Measurements from ENCODE around the gene CPT1C.
A peak's percentile ranks its signal among the peaks of the same experiment; 100 is the strongest.
"Not testable (repeated sequence)": the region's sequence is repeated elsewhere in the genome, so short reads cannot be mapped to it uniquely, and the experiment has no call there.

Gene CPT1C

DNA sequence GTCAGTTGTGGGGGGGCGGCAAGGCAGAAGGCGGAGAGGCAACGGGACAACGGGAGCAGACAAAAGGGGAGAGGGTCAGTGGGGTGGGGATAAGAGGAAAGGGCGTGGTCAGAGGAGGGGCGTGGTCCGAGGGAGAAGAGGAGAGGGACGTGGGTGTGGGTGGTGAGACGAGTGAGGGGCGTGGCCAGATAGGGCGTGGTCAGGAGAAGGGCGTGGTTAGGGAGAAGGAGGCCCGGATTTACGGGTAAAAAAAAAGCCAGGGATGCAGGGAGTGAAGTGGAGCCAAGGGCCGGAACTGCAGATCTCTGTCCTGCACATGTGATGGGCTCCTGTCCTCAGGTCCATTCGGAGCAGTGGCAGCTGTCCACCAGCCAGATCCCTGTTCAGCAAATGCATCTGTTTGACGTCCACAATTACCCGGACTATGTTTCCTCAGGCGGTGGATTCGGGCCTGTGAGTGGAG lies 21.5 kb downstream of the CPT1C start:
- no peak for DNase-seq

DNA sequence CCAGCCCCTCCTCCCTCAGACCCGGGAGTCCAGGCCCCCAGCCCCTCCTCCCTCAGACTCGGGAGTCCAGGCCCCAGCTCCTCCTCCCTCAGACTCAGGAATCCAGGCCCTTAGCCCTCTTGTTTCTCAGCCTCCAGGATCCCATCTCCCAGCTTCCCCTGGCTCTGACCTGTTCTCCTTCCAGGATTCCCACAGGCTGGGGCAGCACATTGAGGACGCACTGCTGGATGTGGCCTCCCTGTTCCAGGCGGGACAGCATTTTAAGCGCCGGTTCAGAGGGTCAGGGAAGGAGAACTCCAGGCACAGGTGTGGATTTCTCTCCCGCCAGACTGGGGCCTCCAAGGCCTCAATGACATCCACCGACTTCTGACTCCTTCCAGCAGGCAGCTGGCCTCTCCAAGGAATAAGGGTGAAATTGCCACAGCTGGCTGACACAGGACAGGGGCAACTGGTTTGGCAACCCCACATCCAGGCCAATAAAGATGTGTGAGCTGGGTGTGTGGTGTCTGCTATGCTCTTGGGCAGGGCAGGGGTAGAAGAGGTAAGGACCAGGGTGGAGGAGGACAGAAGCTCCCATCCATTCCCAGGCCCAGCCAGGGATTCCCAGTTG lies 22.4 kb downstream of the CPT1C start:
- DNase-seq, result no peak

DNA sequence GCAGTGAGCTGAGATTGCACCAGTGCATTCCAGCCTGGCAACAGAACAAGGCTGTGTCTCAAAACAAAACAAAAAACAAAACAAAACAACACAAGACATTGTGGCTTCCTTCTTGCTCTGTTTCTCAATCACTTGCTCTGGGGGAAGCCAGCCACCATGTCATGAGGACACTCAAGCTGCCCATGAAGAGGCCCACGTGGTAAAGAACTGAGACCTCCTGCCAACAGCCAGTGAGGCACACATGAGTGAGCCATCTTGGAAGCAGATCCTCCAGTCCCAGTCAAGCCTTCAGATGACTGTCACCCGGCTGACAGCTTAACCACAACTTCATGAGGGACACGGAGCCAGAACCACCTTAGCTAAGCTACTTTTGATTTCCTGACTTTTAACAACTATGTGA lies 25.2 kb downstream of the CPT1C start:
- no peak for DNase-seq

DNA sequence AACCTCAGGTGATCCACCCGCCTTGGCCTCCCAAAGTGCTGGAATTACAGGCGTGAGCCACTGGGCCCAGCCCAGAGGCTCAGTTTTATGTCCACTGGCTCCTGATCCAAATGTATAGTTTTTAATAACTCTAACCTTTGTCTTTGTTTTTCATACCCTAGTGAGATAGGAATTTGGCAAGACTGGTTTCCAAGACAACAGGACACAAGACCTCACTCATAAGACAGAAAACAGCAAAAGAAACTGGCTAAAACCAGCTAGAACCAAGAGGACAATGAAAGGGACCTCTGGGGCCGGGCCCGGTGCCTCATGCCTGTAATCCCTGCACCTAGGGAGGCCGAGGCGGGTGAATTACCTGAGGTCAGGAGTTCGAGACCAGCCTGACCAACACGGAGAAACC lies 27.6 kb downstream of the CPT1C start:
- DNase-seq, result no peak

DNA sequence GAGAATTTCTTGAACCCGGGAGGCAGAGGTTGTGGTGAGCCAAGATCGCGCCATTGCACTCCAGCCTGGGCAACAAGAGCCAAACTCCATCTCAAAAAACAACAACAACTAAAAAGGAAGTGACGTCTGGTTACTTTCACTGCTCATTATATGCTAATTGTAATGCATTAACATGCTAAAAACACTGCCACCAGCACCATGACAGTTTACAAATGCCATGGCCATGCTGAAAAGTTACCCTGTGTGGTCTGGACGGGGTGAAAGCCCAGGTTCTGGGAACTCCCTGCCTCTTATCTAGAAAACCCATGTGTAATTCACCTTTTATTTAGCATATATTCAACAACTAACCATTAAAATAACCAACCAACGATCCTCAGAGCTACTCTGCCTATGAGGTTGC lies 28.1 kb downstream of the CPT1C start:
- DNase-seq, result no peak

DNA sequence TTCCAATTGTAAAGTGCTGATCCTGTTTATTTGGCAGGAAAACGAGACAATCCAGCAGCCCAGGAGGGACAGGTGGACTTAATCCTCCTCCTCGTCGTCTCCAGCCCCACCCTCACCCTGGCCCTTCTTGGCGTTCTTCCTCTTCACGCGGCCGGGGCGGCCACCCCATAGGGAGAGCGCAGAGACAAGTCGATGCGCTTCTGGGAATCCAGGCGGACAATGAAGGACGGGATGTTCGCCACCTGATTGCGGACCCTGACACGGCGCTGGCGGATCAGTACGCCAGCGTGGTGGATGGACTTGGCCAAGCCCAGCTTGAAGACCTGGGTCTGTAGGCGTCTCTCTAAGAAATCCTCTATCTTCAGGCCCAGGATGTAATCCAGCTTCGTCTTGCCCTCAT lies 28.5 kb downstream of the CPT1C start:
- not testable (repeated sequence) for DNase-seq

DNA sequence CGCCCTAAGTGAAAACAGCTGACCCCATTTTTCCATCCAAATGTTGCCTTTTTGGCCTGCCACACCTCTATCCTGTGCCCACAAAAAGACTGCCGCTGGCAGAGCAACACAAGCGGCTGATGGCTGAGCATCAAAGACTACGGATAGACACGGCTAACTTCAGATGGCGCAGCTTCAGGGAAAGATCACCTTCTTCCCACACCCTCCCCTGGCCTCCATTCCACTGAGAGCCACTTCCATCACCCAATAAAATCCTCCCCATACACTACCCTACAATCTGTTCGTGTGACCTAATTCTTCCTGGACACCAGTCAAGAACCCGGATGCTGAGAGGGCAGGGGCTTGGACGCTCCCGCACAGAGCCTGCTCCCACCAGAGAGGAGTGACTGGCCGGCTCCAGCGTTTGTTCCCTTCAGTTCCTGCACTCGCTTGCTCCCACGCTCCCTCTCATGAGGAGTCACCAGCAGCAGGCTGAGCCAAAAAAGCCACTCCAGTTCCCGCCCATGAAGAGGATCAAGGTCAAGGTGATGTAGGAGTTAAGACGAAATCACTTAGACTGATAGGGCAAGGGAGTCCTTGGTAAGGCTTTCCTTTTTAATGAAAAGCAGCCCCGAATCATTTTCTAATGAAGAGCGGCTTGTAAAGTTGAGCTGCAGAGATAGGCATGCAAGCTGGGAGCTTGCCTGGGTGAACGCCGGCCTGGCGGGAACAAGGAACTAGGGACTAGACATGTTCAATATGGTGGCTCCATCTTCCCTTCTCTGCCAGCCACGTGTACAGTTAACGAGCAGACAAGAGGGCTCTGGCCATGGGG lies 36.5 kb downstream of the CPT1C start:
- no peak for DNase-seq

DNA sequence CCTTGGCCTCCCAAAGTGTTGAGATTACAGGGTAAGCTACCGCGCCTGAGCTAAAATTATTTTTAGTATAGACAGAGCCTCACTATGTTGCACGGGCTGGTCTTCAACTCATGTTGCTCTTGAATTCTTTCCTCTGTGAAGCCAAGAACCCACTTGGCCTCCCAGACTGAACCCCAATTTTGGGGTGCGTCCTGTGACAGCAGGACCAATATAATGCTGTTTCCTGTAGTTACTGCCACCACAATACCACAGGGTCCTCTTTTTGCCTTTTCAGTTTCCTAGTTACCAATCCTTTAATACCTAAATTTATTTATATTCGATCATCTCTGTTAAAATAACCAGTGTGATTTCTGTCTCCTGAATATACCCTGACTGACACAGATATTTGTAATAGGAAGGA lies 39.2 kb downstream of the CPT1C start:
- no peak for DNase-seq

DNA sequence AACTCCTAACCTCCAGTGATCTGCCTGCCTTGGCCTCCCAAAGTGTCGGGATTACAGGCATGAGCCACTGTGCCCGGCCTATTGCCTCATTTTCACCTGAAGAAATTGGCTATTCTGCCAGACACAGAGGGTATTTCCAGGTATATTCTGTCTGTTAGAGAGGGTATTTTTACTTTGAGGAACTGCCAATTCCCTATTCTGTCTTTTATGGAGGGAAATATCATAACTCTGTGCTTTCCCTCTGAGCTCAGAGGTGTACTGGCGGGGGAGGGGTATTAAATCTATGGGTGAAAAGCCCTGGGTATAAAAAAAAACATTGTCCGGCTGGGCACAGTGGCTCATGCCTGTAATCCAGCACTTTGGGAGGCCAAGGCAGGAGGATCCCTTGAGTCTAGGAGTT lies 47.4 kb downstream of the CPT1C start:
- no peak for DNase-seq

DNA sequence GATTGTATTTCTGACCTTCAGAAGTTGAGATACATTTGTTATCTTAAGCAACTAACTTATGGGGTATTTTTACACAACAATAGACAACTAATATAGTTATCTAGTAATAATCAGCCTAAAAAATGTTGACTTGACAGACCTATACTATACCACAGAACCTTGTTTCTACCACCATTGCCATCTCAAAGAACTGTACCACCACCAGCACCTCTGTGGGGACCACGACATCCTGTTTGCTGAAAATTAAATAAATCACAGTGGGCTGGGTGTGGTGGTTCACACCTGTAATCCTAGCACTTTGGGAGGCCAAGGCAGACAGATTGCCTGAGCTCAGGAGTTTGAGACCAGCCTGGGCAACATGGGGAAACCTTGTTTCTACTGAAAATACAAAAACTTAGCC lies 48.2 kb downstream of the CPT1C start:
- DNase-seq, result no peak

DNA sequence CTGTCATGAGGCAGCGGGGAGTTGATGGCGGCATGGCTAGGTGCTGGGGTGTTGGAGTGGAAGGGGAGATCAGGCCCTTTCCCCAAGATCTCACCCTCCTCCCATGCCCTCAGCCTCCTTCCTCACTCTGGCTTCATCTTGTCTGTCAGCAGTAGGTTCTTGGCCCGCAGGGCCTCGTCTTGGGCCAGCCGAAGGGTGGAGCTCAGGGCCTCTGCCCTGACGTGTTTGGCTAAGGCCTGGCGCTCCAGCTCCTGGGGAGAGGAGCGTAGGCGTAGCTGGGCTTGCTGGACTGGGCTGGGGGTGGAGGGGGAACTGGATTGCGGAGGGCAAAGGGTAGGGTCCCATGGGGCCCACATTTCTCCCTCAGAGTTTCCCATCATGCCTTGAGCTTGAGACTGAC lies 49.0 kb downstream of the CPT1C start:
- DNase-seq, result no peak

DNA sequence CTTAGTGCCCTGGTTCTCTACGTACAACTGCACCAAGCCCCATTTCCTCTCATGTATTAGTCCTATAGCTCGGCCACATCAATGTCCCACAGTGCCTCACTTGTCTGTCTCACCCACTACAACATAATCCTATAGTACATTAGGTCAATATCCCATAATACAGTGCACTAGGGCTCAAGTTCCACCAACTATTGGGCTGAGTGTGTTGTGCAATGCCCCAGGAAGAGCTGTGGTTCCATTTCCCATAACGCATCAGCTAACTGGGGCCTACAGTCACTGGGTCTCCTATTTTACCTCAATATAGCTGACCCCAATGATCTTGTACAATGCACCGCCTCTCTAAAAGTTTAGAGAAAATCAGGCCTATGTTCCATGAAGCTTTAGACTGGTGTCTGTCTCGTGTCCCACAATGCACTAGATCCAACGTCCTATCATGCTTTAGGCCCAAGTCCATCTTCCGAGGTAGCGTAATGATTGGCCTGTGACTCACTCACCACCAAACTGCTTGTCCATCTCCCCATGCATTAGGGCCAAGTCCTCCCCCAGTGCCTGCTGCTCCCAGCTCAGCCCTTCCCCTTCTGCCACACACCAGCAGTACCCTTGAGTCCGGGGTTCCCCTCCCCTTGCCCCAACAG lies 50.4 kb downstream of the CPT1C start:
- DNase-seq, result peak; percentile 2

DNA sequence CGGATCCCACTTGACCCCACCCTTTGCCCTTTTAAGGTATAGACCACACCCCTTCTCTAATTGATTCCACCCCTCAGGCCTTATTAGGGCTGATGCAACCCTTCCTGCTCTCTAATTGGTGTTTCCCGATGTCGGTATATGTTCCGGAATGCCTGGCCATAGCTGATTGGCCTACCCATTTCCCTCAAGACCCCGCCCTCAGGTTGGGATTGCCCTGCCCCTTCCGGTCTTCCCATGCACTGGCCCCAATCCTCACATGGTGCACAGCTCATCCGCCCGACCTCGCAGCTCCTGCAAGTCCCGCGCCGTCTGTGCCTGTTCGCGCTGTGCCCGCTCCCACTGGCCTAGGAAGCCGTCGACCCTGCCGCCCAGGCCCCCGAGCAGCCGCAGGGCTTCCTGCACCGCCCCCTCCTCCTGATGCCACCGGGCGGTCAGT lies 54.0 kb downstream of the CPT1C start:
- no peak for DNase-seq

DNA sequence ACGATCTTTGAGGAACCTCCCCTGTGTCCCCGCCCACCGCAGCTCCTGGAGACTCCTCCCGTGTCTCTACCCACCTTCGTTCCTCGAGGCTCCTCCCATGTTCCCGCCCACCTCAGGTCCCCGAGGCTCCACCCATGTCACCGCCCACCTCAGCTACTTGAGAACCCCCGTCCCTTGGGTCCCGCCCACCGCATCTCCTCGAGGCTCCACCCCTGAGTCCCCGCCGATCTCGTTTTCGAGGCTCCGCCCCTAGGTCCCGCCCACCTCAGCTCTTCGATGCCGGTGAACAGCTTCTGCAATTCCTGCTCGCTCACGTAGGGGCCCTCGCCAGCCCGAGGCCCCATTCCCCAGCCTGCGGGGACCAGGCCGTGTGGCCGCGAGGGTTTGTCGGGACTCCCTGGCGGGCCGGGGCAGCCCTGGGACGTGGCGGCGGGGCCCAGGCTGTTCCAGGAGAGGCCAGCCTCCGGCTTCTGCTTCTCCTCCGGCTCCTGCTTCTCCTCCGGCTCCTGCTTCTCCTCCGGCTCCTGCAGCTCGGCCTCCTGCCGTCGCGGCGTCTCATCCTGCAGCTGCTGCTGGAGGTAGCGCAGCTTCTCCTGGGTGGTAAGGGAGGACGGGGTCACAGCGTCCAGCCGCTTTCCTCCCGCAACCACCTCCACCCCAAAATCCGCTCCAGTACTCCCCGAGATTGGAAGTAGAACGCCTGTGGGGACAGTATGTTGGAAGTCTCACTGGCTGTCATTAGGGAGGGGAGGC lies 55.5 kb downstream of the CPT1C start:
- no peak for DNase-seq

DNA sequence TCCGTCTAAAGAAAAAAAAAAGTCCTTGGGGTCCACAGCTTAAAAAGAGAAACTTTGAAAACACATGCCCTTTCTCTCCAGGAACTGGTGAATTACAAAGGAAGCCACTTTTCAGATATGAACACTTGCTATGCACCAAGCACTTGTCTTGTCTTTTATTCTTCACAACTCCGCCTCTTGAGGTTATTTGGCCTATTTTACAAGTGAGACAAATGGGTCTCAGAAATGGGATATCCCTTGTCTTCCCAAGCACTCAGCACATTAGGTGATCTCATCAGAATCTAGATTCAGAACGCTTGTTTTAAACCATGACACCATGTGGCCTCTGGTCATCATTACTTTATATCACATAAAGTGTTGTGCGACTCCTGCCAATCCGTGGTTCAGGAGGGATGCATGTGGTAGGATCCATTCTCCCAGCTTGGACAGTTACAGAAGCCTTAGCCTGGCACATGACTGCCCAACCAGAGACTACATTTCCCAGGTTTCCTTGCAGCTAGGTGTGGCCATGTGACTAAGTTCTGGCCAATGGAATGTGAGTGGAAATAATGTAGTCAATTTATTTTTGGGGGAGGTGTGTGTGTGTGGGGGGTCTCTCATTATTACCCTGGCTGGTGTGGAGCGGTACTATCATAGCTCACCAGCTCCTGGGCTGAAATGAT lies 58.3 kb downstream of the CPT1C start:
- no peak for DNase-seq

DNA sequence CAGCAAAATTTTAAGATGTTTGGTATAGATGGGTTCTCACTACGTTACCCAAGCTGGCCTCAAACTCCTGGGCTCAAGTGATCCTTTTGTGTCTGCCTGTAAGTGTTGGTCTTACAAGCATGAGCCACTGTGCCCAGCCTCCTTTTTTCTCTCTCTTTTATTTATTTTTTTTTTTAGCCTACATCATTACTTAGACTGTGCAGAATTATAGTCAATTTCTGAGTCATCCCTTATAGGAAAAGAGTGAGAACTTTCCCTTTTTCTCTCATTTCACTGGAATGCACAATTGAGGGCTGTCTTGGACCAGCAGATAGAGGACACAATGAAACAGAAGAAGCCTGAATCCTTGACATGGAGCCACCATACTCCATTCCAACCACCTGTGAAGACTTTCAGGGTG lies 58.9 kb downstream of the CPT1C start:
- DNase-seq, result no peak

DNA sequence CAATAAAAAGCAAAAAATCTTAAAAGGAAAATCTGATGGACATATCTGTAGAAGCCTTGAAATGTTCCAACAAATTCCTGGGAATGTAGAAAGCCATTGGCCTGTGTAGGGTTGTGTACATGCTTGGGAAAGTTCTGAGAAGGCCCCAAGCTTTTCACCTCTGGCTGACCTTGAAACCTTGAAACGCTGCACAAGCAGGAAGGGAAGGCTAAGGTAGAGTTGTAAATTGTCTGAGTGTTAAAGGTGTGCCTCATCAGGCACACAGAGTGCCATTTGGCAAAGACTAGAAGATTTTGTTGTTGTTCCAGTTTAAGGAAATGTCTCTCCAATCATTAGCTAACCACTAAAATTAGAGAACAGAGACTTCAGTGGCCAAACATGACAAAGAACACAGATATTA lies 61.8 kb downstream of the CPT1C start:
- DNase-seq, result no peak

DNA sequence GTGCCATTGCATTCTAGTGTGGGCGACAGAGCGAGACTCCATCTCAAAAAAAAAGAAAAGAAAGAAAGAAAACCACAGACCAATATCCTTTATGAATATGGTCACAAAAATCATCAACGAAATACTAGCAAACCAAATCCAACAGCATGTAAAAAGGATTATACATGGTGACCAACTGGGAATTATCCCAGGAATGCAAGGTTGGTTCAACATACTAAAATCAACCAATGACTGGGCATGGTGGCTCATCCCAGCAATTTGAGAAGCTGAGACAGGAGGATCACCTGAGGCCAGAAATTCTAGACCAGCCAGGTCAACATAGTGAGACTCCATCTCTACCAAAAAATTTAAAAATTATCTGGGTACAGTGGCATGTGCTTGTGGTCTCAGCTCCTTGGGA lies 65.0 kb downstream of the CPT1C start:
- no peak for DNase-seq

DNA sequence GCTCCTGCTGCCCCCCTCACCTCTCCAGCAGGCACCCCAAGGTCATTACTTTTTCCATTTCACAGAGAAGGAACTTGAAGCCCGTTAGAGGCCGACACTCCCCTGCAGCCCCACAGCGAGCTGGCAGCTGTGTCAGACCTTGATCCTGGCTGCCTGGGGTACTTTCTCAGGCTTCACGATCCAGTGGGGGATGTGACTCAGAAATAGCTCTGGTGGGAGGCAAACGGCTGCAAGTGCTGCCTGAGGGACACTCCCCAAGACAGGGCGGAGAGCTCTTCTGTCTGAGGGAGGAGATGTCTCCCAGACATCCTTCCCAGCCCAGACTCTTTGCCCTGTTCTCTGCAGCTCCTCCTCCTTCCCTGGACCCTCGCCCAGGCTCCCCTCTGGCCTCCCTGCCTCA lies 67.4 kb downstream of the CPT1C start:
- DNase-seq, result no peak

DNA sequence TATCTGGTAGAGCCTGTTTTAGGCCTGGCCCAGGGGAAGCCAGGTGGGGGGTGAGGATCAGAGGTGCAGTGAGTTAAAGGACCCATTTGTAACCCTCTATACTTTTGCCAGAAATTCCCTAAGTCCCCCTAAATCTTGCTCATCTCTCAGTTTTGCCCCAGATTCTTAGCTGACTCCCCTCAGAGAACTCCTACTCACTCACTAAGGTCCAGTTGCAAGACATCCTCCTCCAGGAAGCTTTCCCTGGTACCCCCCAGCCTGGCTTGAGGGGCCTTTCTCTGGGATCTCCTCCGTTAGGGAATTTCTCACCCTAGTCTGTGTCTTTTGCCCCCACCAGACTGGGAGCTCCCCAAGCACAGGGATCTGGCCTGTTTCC lies 70.3 kb downstream of the CPT1C start:
- DNase-seq, result no peak

DNA sequence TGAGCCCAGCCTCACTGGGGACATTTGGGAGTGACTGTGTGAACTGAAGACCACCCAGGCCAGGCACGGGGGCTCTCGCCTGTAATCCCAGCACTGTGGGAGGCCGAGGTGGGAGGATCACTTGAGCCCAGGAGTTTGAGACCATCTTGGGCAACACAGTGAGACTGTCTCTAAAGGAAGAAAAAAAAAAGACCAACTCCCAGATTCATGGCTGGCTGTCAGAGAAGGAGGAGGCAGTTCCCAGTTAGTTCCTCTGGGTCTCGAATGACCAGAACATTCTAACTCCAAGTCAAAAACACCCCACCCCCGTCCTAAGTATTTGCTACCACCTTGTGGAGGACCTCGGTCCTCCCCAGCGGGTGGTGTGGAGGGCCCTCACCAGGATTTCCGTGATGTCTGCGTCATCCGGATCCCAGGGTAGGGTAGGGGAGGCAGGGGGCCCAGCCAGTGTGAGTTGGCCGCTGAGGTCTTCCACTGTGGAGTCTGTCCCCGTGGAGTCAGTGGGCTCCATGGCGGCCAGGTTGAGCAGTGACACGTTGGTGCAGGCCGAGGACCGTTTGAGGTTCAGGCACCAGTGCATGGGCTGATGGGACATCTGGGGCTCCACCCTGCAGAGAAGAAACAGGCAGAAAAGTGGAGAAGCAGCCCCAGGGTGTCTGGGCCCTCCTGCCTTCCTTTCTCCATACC lies 70.9 kb downstream of the CPT1C start:
- no peak for DNase-seq

DNA sequence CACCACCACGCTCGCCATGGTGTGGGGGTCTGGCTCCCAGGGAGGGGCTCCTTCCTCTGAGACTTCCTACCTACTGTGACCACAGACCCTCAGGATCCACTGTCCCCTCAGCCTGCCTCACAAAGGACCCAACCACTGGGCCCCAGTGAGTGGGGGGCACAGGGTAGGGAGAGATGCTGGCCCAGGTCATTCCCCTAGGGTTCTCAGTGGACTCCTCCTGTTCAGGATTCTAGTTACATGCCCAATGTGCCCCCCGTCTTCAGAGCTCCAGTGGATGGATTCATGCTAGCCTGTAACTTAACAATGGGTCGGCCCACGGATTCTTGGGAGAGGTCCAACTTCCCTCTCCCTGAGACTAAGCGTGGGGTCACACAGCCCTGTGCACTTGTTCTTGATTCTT lies 72.3 kb downstream of the CPT1C start, which contains the start of gene TSKS:
TSKS (minus strand) TSS at position 77 of the 400 bp plus-strand sequence; CDS start at position 18, 59 bp downstream.
- DNase-seq, result no peak
